Keratinocyte (primary cell): Measurements from ENCODE around the gene RAB4B. TPM values are rescaled to one million over a fixed set of nuclear protein-coding genes. Genes with fewer than 3 reads are reported as not detected.
"Not testable (repeated sequence)": the region's sequence is repeated elsewhere in the genome, so short reads cannot be mapped to it uniquely, and the experiment has no call there.

Experiments
- DNase-seq: peaks from one replicate; pipeline ENCODE4 v3.0.0-alpha.2; 2011; ENCODE audit warnings: low read depth, missing footprints, low spot score
- FAIRE-seq: peaks from 2 replicates; lab custom pipeline; 2011; peaks lifted over from hg19 to GRCh38; lab: Jason Lieb, UNC
- H2AFZ ChIP-seq: 2 replicates; pipeline ENCODE4 v1.6.0; 2012; ENCODE audit warnings: low read length, control low read depth, inconsistent platforms; ENCODE audit not compliant: control insufficient read depth
- H3K27ac ChIP-seq: 2 replicates; pipeline ENCODE4 v1.5.1; 2011; ENCODE audit warnings: low read length; ENCODE audit not compliant: control insufficient read depth, insufficient read depth
- H3K27me3 ChIP-seq: 3 replicates; pipeline ENCODE4 v1.6.0; 2011; ENCODE audit warnings: low read length; ENCODE audit not compliant: control insufficient read depth, insufficient read depth; ENCODE audit errors: extremely low read depth
- H3K36me3 ChIP-seq, 2 experiments: 2 replicates in 1 of 2; 3 replicates in 1 of 2; pipeline ENCODE4 v1.5.1; 2011; ENCODE audit warnings: low read length in 2 of 2, mild to moderate bottlenecking in 1 of 2; ENCODE audit not compliant: control insufficient read depth in 2 of 2, insufficient read depth in 2 of 2; ENCODE audit errors: extremely low read depth in 1 of 2
- H3K4me1 ChIP-seq: 3 replicates; pipeline ENCODE4 v1.5.1; 2011; ENCODE audit warnings: low read length; ENCODE audit not compliant: control insufficient read depth, insufficient read depth; ENCODE audit errors: extremely low read depth
- H3K4me2 ChIP-seq: 3 replicates; pipeline ENCODE4 v1.6.0; 2011; ENCODE audit warnings: low read depth, low read length; ENCODE audit not compliant: control insufficient read depth, insufficient read depth; ENCODE audit errors: extremely low read depth
- H3K4me3 ChIP-seq, 3 experiments: fragments of 200-600 bp in 1 of 3; sonication (generic) in 1 of 3; 2 replicates in 2 of 3; 3 replicates in 1 of 3; pipeline ENCODE4 v1.5.1; 2011 to 2016; ENCODE audit warnings: low read length in 3 of 3, mild to moderate bottlenecking in 3 of 3, control low read depth in 2 of 3, inconsistent platforms in 1 of 3, low read depth in 1 of 3, mixed read lengths in 1 of 3, mixed run types in 1 of 3, moderate library complexity in 1 of 3; ENCODE audit not compliant: control insufficient read depth in 2 of 3, insufficient read depth in 2 of 3; ENCODE audit errors: extremely low read depth in 1 of 3
- H3K79me2 ChIP-seq: 2 replicates; pipeline ENCODE4 v1.6.0; 2012; ENCODE audit warnings: low read length; ENCODE audit not compliant: control insufficient read depth, insufficient read depth
- H3K9ac ChIP-seq: 3 replicates; pipeline ENCODE4 v1.6.0; 2011; ENCODE audit warnings: low read length; ENCODE audit not compliant: control insufficient read depth, insufficient read depth; ENCODE audit errors: extremely low read depth
- H3K9me1 ChIP-seq: 3 replicates; pipeline ENCODE4 v1.6.0; 2011; ENCODE audit warnings: low read length; ENCODE audit not compliant: control insufficient read depth, insufficient read depth; ENCODE audit errors: extremely low read depth
- H3K9me3 ChIP-seq: 2 replicates; pipeline ENCODE4 v1.5.1; 2012; ENCODE audit warnings: low read depth, low read length; ENCODE audit not compliant: control insufficient read depth
- H4K20me1 ChIP-seq: 3 replicates; pipeline ENCODE4 v1.6.0; 2011; ENCODE audit warnings: low read length; ENCODE audit not compliant: control insufficient read depth, insufficient read depth; ENCODE audit errors: extremely low read depth
- CTCF ChIP-seq, 3 experiments: IDR thresholded peaks in 1 of 3; conservative IDR thresholded peaks in 1 of 3; optimal IDR thresholded peaks in 1 of 3; 2 replicates in 2 of 3; 3 replicates in 1 of 3; pipeline versions ENCODE3 to v1.5.1; 2011; ENCODE audit warnings: low read length in 3 of 3, mild to moderate bottlenecking in 3 of 3, moderate library complexity in 2 of 3, control low read depth in 1 of 3, inconsistent platforms in 1 of 3; ENCODE audit not compliant: insufficient read depth in 2 of 3; ENCODE audit errors: extremely low read depth in 1 of 3
- EZH2 ChIP-seq: IDR thresholded peaks from one replicate; pipeline ENCODE4 v1.6.1; 2012; ENCODE audit warnings: inconsistent platforms, mild to moderate bottlenecking, low read length, moderate library complexity
- dilution Hi-C: fragments of 300-500 bp; cut with MboI; formaldehyde crosslinking; loops from one replicate; pipeline ENCODE4 v1.7.0; 2020; ENCODE audit warnings: low sequenced_read_pairs; ENCODE audit not compliant: extremely low pct_ligation_motif_present
- polyA plus RNA-seq, 5 experiments: library from polyadenylated mRNA; depleted of rRNA in 3 of 5; stranded (reverse) in 3 of 5; stranded (forward) in 1 of 5; unstranded in 1 of 5; fragments of >200 nt; gene quantifications; 1 replicate in 1 of 5; 2 replicates in 3 of 5; 3 replicates in 1 of 5; pipeline versions ENCODE4 v1.2.1 to v1.2.3, GENCODE V29; 2011 to 2012; ENCODE audit warnings: missing spikeins in 2 of 5, low read depth in 1 of 5, low replicate concordance in 1 of 5

RAB4B gene
- polyA plus RNA-seq, 1 donor (not counting 4 experiments of a cell fraction or from before 2014, with no cell fraction given) = 15.0 TPM

DNA sequence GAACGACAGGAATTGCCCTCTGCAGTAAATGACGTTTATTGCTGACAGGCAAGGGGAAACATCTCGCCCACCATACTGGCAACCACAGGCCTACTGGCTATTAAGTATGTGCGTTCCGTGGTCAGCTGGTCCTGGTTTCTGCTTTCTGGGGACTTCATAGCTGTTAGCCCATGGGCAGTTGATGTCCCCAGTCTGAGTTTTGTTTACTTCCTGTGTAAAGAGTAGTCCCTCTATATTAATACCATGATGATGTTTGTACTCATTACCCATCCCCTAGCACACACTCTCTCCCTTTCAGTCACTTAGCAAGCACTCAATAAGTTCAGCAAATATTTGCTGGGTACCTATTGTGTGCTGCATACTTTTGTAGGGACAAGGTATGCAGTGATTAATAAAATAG, 9.2 kb upstream of the RAB4B start:
- DNase-seq = no peak
- no peak for FAIRE-seq
- no peak overlapping the region for H3K9ac ChIP-seq
- H3K9me1 ChIP-seq = no peaks in the 10 kb centered on the region
- peaks cover 17 to 19% of the 10 kb centered on the region in 2 experiments for H3K36me3 ChIP-seq
- H3K9me3 ChIP-seq = no peaks in the 10 kb centered on the region
- no peak overlapping the region for H3K27ac ChIP-seq
- no peaks in the 10 kb centered on the region for H3K79me2 ChIP-seq
- dilution Hi-C loops = no loop called here
- H3K4me1 ChIP-seq = no peaks in the 10 kb centered on the region
- H3K4me3 ChIP-seq = no peak overlapping the region
- no peaks in the 10 kb centered on the region for H4K20me1 ChIP-seq
- no peak for TF ChIP-seq EZH2
- no peak overlapping the region for H2AFZ ChIP-seq
- no peak overlapping the region for H3K4me2 ChIP-seq
- H3K27me3 ChIP-seq = no peaks in the 10 kb centered on the region

DNA sequence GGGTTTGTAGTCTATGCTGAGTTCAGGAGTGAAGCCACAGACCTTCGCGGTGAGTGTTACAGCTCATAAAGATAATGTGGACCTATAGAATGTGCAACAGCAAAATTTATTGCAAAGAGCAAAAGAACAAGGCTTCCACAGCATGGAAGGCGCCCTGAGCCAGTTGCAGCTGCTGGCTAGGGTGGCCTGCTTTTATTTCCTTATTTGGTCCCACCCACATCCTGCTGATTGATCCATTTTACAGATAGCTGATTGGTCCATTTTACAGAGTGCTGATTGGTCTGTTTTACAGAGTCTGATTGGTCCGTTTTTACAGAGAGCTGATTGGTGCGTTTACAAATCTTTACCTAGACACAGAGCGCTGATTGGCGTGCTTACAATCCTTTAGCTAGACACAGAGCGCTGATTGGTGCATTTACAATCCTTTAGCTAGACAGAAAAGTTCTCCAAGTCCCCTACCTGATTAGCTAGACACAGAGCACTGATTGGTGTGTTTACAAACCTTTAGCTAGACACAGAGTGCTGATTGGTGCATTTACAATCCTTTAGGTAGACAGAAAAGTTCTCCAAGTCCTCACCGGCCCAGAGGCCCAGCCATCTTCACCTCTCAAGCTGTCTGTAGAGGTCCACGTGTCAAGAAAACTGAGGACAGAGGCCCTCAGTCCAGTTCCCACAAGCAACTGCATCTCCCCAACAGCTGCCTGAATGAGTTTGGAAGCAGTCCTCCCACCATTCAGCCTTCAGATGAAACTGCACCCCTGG, 6.8 kb upstream of the RAB4B start:
- H3K79me2 ChIP-seq, H2AFZ ChIP-seq, H3K4me2 ChIP-seq, H3K27ac ChIP-seq, H3K9me1 ChIP-seq, H3K4me3 ChIP-seq, H3K9ac ChIP-seq, H3K9me3 ChIP-seq, DNase-seq, H3K36me3 ChIP-seq, FAIRE-seq, H4K20me1 ChIP-seq, H3K27me3 ChIP-seq, dilution Hi-C loops: not testable (repeated sequence)
- peaks cover 15% of the 10 kb centered on the region for H3K4me1 ChIP-seq

DNA sequence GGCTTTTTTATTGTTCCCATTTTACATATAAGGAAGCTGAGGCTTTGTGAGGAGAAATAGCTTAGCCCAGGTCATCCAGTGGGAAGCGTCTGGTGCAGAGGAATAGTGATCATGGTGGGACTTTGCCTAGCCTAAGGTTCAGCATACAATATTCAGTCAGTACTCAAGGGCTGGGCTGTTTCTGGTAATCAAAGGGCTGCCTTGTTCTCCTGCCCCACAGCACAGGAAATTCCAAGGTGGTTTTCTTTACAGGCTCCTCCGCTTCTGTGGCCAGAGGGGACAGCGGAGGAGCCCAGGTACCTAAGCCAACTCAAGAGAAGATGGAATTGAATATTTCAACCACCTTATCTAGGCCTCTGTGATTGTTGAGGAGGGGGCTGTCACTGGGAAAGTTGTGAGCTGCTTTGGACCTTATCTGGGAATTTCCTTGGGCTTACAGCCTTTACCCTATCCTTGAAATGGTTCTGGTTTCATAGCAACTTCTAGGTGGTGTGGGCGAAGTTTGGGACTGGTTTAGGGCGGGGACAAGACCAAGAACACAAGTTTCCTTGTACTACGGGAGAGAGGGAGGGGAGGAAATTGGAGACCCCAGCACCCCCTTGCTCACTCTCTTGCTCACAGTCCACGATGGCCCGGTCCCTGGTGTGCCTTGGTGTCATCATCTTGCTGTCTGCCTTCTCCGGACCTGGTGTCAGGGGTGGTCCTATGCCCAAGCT, 3.0 kb upstream of the RAB4B start, which contains the start of gene MIA:
MIA (plus strand) TSS at position 606 of the 716 bp plus-strand sequence; CDS start at position 628, 22 bp downstream.
- Histone ChIP-seq H3K27me3 (no peaks in the 10 kb centered on the region), H3K9me3 (no peaks in the 10 kb centered on the region), H3K4me2 (peak within 1 kb of the TSS; percentile 65), H3K4me1 (peaks cover 26% of the 10 kb centered on the region), H3K36me3 (no peaks in the 10 kb centered on the region), H3K9me1 (no peaks in the 10 kb centered on the region), H2AFZ (peak within 1 kb of the TSS; percentile 67), H3K9ac (peak within 1 kb of the TSS; percentile 9), H3K27ac (peak within 1 kb of the TSS; percentile 65), H3K79me2 (no peaks in the 10 kb centered on the region), H3K4me3 (peak within 1 kb of the TSS in 1 of 3 experiments; percentile 26), H4K20me1 (no peaks in the 10 kb centered on the region)
- no peak for DNase-seq
- FAIRE-seq = no peak
- TF ChIP-seq EZH2 = no peak
- TF ChIP-seq CTCF (optimal IDR thresholded peaks at IDR 0.05 in 1 of 3, IDR thresholded peaks at IDR 0.05 in 1 of 3, conservative IDR thresholded peaks at IDR 0.05 in 1 of 3; ENCODE audit: extremely low read depth in 1 of 3, insufficient read depth in 2 of 3, low read length in 3 of 3) = no peak
- dilution Hi-C loops = no loop called here
